Measurements from ENCODE around the gene ATP9B.

ATP9B gene

DNA sequence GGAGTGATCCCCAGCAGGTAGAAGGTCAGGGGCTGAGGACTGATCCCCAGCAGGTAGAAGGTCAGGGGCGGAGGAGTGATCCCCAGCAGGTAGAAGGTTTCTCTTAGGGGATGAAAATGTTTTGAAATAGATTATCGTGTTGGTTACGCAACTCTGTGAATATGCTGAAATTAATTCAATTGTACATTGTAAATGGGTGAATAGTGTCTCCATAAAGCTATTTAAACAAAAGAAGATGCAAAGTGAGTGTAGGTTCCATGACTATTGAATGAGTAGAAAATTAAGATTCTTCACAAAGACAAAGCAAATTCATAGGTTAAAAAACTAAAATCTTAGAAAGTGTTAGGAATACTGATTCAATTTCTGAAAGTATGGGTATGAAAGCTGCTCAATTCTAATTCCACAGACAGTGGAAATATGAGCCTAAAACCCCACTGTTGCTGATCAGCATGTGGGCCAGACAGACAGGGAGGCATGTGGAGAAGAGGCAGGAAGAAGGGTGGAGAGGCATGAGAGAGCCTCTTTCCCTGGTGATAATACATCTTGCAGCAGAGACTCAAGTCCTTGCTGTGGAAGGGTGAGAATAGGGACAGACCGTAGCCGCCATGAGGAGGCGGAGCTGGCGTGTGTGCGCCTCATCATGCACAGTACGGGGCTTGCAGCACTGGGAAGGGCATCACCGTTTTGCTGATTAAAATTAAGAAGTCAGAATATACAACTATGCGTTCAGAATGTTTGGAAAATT, 240.6 kb downstream of the ATP9B start:
- no peak overlapping the region for H3K27ac ChIP-seq (ENCODE audit: extremely low read depth, low read depth, low read length)
- TF ChIP-seq, protein P1, sequence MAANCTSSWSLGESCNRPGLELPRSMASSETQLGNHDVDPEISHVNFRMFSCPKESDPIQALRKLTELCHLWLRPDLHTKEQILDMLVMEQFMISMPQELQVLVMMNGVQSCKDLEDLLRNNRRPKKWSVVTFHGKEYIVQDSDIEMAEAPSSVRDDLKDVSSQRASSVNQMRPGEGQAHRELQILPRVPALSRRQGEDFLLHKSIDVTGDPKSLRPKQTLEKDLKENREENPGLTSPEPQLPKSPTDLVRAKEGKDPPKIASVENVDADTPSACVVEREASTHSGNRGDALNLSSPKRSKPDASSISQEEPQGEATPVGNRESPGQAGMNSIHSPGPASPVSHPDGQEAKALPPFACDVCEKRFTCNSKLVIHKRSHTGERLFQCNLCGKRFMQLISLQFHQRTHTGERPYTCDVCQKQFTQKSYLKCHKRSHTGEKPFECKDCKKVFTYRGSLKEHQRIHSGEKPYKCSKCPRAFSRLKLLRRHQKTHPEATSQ (tag by site-specific recombination; IDR thresholded peaks at IDR 0.05), result no peak
- TF ChIP-seq ZIC2 (tag by site-specific recombination; IDR thresholded peaks at IDR 0.05), result peak; percentile 68
- ChIA-PET POLR2A (no interaction called here), CTCF (no interaction called here)
- peaks cover 0 to 8% of the 10 kb centered on the region in 2 experiments; a peak in 1 of 3 replicates for H3K36me3 ChIP-seq (ENCODE audit: control insufficient read depth in 2 of 2, insufficient read depth in 1 of 2, low read length in 2 of 2)
- no peaks in the 10 kb centered on the region for H3K9me3 ChIP-seq (ENCODE audit: control insufficient read depth, insufficient read depth, low read depth, low read length)
- no peaks in the 10 kb centered on the region for H3K4me1 ChIP-seq (ENCODE audit: control insufficient read depth, insufficient read depth, low read length)
- no peak overlapping the region for H3K4me3 ChIP-seq (ENCODE audit: low read depth, low read length)

- H3K9me3 ChIP-seq (ENCODE audit: control insufficient read depth, insufficient read depth, low read depth, low read length), result no peaks in the 10 kb centered on the region
- CTCF ChIA-PET, result no interaction called here
- H3K36me3 ChIP-seq (ENCODE audit: control insufficient read depth in 2 of 2, insufficient read depth in 1 of 2, low read length in 2 of 2), result 0 out of 3 replicates have a peak, but pooled peaks cover 0 to 3% of the 10 kb centered on the region in 2 experiments
- H3K27ac ChIP-seq (ENCODE audit: extremely low read depth, low read depth, low read length), result no peak overlapping the region
- H3K4me1 ChIP-seq (ENCODE audit: control insufficient read depth, insufficient read depth, low read length), result no peaks in the 10 kb centered on the region
- no peak overlapping the region for H3K4me3 ChIP-seq (ENCODE audit: low read depth, low read length)
- TF ChIP-seq, protein P1 (tag by site-specific recombination; IDR thresholded peaks at IDR 0.05), result no peak
- TF ChIP-seq ZNF747 (tag by site-specific recombination; IDR thresholded peaks at IDR 0.05) (no peak), ZBTB21 (tag by site-specific recombination; IDR thresholded peaks at IDR 0.05) (no peak), ZNF473 (tag by site-specific recombination; IDR thresholded peaks at IDR 0.05) (no peak), ZNF292 (tag by site-specific recombination; IDR thresholded peaks at IDR 0.05; ENCODE audit: borderline replicate concordance, low read depth) (no peak)
- TF ChIP-seq, protein P2, sequence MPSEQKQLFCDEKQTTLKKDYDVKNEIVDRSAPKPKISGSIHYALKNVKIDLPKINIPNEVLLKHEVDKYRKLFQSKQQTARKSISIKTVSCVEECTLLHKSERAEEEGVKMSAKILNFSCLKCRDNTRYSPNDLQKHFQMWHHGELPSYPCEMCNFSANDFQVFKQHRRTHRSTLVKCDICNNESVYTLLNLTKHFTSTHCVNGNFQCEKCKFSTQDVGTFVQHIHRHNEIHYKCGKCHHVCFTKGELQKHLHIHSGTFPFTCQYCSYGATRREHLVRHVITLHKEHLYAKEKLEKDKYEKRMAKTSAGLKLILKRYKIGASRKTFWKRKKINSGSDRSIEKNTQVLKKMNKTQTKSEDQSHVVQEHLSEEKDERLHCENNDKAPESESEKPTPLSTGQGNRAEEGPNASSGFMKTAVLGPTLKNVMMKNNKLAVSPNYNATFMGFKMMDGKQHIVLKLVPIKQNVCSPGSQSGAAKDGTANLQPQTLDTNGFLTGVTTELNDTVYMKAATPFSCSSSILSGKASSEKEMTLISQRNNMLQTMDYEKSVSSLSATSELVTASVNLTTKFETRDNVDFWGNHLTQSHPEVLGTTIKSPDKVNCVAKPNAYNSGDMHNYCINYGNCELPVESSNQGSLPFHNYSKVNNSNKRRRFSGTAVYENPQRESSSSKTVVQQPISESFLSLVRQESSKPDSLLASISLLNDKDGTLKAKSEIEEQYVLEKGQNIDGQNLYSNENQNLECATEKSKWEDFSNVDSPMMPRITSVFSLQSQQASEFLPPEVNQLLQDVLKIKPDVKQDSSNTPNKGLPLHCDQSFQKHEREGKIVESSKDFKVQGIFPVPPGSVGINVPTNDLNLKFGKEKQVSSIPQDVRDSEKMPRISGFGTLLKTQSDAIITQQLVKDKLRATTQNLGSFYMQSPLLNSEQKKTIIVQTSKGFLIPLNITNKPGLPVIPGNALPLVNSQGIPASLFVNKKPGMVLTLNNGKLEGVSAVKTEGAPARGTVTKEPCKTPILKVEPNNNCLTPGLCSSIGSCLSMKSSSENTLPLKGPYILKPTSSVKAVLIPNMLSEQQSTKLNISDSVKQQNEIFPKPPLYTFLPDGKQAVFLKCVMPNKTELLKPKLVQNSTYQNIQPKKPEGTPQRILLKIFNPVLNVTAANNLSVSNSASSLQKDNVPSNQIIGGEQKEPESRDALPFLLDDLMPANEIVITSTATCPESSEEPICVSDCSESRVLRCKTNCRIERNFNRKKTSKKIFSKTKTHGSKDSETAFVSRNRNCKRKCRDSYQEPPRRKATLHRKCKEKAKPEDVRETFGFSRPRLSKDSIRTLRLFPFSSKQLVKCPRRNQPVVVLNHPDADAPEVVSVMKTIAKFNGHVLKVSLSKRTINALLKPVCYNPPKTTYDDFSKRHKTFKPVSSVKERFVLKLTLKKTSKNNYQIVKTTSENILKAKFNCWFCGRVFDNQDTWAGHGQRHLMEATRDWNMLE (tag by site-specific recombination; conservative IDR thresholded peaks at IDR 0.05; ENCODE audit: low read depth), result no peak
- POLR2A ChIA-PET, result no interaction called here
Measured at GRCh38 chr18:79314838-79315388, 245.7 kb downstream of the ATP9B start.

GRCh38 chr18:79315596-79315995, 246.4 kb downstream of the ATP9B start:
- Histone ChIP-seq H3K4me1 (ENCODE audit: control insufficient read depth, insufficient read depth, low read length) (no peaks in the 10 kb centered on the region), H3K27ac (ENCODE audit: extremely low read depth, low read depth, low read length) (no peak overlapping the region), H3K36me3 (ENCODE audit: control insufficient read depth in 2 of 2, insufficient read depth in 1 of 2, low read length in 2 of 2) (0 out of 3 replicates have a peak, but pooled peaks cover 0 to 3% of the 10 kb centered on the region in 2 experiments), H3K9me3 (ENCODE audit: control insufficient read depth, insufficient read depth, low read depth, low read length) (no peaks in the 10 kb centered on the region), H3K4me3 (ENCODE audit: low read depth, low read length) (no peak overlapping the region)
- POLR2A ChIA-PET, result no interaction called here
- CTCF ChIA-PET, result no interaction called here
- TF ChIP-seq ZNF785 (tag by site-specific recombination; IDR thresholded peaks at IDR 0.05) (no peak), ZNF148 (tag by site-specific recombination; IDR thresholded peaks at IDR 0.05; ENCODE audit: borderline replicate concordance) (no peak), PRDM6 (tag by site-specific recombination; IDR thresholded peaks at IDR 0.05) (no peak), WT1 (tag by site-specific recombination; IDR thresholded peaks at IDR 0.05) (no peak)
- TF ChIP-seq, protein P3, sequence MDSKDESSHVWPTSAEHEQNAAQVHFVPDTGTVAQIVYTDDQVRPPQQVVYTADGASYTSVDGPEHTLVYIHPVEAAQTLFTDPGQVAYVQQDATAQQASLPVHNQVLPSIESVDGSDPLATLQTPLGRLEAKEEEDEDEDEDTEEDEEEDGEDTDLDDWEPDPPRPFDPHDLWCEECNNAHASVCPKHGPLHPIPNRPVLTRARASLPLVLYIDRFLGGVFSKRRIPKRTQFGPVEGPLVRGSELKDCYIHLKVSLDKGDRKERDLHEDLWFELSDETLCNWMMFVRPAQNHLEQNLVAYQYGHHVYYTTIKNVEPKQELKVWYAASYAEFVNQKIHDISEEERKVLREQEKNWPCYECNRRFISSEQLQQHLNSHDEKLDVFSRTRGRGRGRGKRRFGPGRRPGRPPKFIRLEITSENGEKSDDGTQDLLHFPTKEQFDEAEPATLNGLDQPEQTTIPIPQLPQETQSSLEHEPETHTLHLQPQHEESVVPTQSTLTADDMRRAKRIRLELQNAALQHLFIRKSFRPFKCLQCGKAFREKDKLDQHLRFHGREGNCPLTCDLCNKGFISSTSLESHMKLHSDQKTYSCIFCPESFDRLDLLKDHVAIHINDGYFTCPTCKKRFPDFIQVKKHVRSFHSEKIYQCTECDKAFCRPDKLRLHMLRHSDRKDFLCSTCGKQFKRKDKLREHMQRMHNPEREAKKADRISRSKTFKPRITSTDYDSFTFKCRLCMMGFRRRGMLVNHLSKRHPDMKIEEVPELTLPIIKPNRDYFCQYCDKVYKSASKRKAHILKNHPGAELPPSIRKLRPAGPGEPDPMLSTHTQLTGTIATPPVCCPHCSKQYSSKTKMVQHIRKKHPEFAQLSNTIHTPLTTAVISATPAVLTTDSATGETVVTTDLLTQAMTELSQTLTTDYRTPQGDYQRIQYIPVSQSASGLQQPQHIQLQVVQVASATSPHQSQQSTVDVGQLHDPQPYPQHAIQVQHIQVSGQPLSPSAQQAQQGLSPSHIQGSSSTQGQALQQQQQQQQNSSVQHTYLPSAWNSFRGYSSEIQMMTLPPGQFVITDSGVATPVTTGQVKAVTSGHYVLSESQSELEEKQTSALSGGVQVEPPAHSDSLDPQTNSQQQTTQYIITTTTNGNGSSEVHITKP (tag by site-specific recombination; IDR thresholded peaks at IDR 0.05), result no peak

All from HEK293 (cell line).